ENCODE measurements around the gene SP1. TPM values are rescaled to one million over a fixed set of nuclear protein-coding genes. Genes with fewer than 3 reads are reported as not detected.
"Not testable (repeated sequence)": the region's sequence is repeated elsewhere in the genome, so short reads cannot be mapped to it uniquely, and the experiment has no call there.

The SP1 gene
- polyA plus RNA-seq (2013, experiment 1 of 2; ENCODE audit: insufficient read length): 25.0 TPM
- 24.5 TPM for polyA plus RNA-seq (2013, experiment 2 of 2; ENCODE audit: insufficient read length)

DNA sequence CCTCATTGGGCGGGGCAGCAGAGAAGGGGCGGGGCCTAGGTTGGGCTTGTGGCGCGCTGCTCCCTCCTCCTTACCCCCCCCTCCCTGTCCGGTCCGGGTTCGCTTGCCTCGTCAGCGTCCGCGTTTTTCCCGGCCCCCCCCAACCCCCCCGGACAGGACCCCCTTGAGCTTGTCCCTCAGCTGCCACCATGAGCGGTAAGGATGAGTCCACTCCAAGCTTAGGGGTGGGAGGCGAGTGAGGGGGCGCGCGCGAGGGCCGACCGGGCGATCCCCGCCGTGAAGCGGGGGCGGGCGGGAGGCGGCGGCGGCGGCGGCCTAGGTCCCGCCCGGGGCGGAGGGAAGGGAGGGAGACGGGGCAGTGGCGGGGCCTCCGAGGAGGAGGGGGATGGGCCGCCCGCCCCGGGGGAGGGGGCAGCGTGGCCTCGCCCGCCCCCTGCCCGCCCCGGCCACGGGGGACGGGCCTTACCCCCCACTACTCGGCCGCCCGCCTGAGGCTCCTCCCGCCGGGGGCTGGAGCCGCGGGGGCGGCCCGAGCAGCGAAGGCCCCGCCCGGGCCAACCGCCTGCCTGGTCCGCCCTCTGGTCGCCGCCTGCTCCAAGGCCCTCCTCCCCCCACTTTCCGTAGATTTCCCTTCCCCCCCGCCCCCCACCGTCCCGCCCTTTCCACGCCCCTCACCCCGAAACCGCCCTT lies at the start of gene SP1:
SP1 (plus strand) TSS at position 73 of the 690 bp plus-strand sequence; CDS start at position 189, 116 bp downstream.
- peak; percentile 94 for DNase-seq

DNA sequence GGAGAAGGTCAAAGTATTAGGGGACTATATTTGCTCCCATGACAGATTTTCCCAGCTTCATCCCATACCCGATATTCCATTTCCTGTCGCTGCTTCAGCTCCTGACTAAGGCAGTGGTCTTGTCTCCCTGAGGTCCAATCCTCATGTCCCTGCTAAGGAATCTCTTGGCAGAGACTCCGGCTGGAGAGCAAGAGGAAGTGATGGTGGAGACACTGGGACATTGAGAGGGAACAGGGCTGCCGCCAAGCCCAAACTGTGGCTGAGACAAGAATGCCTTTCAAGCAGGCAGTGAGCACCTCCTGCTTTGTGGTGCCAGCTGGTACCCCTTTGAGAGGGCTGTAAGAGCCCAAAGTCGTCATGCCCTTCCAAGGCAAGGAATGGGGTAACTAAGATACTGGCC lies 49.3 kb upstream of the SP1 start:
- peak; percentile 9 for DNase-seq

DNA sequence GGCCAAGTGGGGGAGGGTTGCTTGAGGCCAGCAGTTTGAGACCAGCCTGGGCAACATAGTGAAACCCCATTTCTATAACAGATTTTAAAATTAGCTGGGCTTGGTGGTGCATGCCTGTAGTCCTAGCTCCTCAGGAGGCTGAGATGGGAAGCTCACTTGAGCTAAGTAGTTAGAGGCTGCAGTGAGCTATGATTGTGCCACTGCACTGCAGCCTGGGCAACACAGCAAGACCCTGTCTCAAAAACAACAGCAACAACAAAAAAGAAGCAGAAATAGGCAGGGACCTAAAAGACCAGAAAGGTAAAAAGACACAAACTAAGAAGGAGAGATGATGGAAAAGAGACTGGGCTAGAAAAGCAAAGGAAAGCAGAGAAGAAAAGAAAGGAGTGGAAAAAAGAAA lies 47.6 kb upstream of the SP1 start:
- DNase-seq: not testable (repeated sequence)

DNA sequence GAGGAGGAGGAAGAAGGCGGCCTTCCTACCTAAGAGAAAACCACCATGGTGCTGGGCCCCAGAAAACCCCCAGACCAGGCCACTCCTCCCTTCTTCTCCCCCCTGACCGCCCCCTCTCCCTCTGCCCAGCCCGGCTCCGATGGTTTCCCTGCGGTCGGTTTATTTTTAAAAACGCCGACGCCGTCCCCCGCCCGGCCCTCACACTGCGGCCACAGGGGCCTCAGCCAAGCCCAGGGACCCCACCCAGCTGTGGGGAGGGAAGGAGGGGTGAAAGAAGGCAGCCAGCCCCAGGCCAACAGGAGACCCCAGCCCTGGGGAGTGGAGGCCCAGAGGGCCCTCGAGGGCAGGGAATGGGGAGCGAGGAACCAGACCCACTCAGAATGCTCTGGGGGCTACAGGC lies 47.2 kb upstream of the SP1 start:
- DNase-seq: no peak

DNA sequence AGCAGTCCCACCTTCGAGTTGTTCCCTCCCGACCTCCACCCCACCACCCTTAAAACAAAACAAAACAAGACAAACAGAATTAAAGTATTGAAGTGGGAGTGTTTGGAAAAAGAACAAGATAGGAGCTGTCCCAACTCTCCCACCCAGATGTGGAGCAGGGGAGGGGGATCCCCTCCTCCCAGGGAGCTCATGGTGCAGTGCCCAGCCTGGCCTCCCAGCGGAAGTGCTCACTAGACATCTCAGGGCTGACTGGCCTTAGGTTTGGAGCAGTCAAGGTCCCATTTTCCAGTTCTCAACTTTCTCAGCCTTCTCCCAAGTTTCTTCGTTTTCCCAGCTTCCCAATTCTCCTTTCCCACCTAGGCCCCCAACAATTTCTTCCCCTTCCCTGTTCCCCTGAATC lies 46.7 kb upstream of the SP1 start:
- no peak for DNase-seq

DNA sequence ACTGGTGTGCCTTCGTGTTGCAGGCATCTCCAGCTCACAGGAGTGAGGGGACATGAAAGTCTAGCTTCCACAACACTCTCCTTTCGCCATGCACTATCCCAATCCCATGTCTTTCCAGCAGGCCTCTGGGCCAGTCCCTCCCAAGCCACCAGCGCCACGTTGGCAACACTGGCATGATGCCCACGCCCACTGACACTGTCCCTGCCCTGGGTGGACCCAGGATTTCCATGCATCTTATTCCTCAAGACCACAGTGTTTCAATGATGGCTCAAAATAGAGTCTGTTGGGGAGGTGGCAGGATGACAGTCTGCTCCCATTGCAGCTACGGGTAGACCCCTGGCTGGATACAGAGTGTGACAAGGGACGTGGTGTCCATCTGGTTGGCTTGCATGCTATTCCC lies 46.1 kb upstream of the SP1 start:
- no peak for DNase-seq

GRCh38 chr12:53334822-53335221 lies 45.2 kb upstream of the SP1 start:
- DNase-seq: no peak

GRCh38 chr12:53336181-53336681 lies 43.7 kb upstream of the SP1 start, which contains the start of gene SP7:
SP7 (minus strand) TSS chr12:53336354; CDS start chr12:53335646, 708 bp downstream.
- DNase-seq: no peak

GRCh38 chr12:53338017-53338416 lies 42.0 kb upstream of the SP1 start:
- no peak for DNase-seq

- DNase-seq: no peak
Observed at GRCh38 chr12:53338916-53339315, 41.1 kb upstream of the SP1 start.

DNA sequence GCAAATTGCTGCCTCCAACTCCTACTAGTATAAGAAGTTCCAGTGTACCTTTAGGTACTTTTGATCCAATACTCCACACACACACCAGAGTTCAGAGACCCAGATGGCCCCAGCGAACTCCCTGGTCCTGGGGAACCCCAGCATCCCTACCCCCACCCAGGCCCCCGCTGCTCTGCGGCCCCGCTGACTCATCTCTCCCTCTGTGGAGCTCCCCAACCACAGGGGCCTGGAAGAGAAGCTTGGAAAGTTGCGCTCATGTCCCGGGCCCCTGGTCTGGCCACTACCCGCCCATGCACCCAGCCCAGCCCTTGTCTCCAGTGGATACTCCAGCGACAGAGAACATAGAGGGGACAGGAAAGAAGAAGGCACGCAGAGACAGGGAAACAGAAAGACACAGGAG lies 39.6 kb upstream of the SP1 start:
- no peak for DNase-seq

DNA sequence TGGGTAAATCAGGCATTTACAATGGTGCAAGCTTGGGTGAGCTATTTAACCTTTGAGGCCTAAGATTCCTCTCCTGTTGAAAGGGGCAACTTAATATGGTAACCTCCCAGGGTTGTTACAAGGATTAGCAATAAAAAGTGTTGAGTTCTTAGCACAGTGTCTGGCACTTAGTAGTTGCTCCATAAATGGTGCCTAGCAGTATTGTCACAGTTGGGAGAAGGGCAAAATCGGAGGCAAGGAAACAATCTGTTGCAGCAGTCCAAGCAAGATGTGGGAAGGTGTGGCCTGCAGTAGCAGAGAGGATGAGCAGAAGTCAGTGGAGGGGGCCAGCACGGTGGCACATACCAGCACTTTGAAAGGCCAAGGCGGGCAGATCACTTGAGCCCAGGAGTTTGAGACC lies 36.5 kb upstream of the SP1 start:
- no peak for DNase-seq

GRCh38 chr12:53343969-53344368 lies 36.0 kb upstream of the SP1 start:
- DNase-seq: no peak

DNA sequence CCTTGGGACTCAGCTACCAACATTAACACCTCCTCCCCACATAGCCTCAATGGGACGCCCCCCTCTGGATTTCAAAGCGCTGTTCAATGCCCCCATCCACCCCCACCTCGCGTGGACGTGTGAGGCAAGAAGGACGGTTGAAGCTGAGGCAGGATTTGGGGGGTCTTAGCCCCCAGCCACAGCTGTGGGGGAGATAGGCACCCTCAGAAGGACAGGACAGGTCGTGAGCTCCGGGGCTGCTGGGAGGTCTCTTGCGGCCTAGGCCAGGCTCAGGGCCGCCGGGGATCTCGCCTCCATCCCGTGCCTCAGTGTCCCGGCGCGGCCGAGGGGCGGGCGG lies 35.5 kb upstream of the SP1 start:
- DNase-seq: no peak

DNA sequence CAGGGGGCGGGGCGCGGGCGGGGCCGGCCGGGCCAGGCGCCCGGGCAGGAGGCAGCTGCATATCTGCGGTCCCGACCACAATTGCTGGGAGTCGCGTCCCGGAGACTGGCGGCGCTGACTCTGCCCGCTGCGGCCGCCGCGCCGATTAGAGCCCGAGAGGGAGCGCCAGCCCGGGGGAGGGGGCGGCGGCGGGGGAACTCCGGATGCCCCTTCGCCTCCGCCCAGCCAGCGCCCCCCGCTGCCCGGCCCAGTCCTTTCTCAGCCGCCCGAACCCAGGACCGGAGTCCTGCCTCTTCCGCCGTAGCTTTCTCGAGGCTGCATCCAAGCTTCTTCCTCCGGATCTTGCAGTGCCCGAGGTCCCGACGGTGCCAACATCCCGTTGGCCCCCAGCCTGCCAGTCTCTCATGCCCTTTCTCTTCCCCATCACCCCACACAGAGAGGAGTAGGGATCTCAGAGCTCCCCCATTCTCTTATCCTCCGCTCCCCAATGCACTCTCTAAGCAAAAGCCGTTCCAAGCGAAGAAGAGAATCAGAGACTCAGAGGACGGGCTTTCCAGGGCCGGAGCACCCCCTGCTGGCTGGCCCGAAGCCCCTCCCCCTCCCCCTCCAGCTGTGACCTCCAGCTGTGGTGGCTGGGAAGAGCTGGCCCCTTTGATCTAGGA lies 35.0 kb upstream of the SP1 start:
- DNase-seq: peak; percentile 77

- peak; percentile 81 for DNase-seq
Observed at GRCh38 chr12:53345486-53346188, 34.3 kb upstream of the SP1 start.

DNA sequence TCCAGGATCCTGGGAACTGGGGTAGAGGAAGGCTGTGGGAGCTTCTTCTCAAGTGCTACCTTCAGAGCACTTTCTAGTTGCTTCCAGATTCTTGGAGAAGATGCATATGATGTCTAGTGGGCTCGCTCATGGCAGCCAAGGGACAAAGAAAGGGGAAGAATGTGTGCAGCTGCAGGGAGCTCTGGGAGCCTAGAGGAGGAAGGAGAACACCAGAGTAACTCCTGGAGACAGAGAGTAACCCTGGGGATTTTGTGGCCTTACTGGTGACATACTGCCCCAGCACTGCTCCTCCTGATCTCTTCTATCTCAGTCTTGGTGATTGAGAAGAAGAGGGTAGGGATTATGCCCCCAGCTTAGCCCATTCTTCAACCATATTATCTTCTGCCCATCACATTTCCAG lies 33.5 kb upstream of the SP1 start:
- no peak for DNase-seq

GRCh38 chr12:53347905-53348304 lies 32.1 kb upstream of the SP1 start:
- no peak for DNase-seq

GRCh38 chr12:53352331-53353256 lies 27.4 kb upstream of the SP1 start:
- peak; percentile 81 for DNase-seq

DNA sequence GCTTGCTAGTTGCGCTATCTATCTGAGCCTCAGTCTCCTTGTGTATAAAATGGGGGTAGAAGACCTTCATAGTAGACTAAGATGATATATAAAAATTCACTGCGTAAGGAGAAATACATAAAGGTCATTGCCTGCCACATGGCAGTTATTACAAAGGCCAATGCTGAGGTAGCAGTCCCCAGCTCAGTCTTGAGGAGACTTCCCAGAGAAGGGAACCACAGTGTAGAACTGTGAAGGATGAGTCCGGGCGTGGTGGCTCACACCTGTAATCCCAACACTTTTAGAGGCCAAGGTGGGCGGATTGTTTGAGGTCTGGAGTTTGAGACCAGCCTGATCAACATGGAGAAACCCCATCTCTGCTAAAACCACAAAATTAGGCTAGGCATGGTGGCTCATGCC lies 26.7 kb upstream of the SP1 start:
- no peak for DNase-seq

DNA sequence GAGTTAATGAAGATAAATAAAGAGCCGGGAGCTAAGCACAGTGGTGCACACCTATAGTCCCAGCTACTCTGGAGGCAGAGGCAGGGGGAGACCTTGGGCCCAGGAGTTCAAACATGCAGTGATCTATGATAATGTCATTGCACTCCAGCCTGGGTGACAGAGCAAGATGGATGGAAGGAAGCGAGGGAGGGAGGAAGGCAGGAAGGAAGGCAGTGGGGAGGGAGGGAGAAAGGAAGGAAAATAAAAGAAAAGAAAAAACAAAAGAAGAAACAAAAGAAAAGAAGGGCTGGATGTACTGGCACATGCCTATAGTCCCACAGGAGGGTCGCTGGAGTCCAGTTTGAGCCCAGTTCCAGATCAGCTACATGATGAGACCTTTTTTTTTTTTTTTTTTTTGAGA lies 24.9 kb upstream of the SP1 start:
- DNase-seq: no peak

- no peak for DNase-seq
Observed at GRCh38 chr12:53358836-53359419, 21.0 kb upstream of the SP1 start.
